Effector memory CD4-positive, alpha-beta T cell (primary cell): ENCODE results near the gene SRRM3.
"Not testable (repeated sequence)": the region's sequence is repeated elsewhere in the genome, so short reads cannot be mapped to it uniquely, and the experiment has no call there.

Experiments
- DNase-seq, 3 donors: peaks; one replicate each; pipeline ENCODE4 v3.0.0-alpha.2; 2020
- H3K27ac ChIP-seq: 2 replicates; pipeline ENCODE4 v1.7.0; 2013; ENCODE audit warnings: mild to moderate bottlenecking, low read length, moderate library complexity; ENCODE audit not compliant: insufficient read depth, poor library complexity, severe bottlenecking
- H3K27me3 ChIP-seq: replicated peaks from 2 replicates; pipeline ENCODE4 v1.7.0; 2013; ENCODE audit warnings: mild to moderate bottlenecking, low read length; ENCODE audit not compliant: insufficient read depth, control insufficient read depth, poor library complexity, severe bottlenecking
- H3K36me3 ChIP-seq: 2 replicates; pipeline ENCODE4 v1.7.0; 2013; ENCODE audit warnings: mild to moderate bottlenecking, low read length, moderate library complexity; ENCODE audit not compliant: control insufficient read depth, insufficient read depth
- H3K4me1 ChIP-seq: 2 replicates; pipeline ENCODE4 v1.7.0; 2013; ENCODE audit warnings: low read length, mild to moderate bottlenecking; ENCODE audit not compliant: control insufficient read depth, insufficient read depth, poor library complexity, severe bottlenecking
- H3K4me3 ChIP-seq: 2 replicates; pipeline ENCODE4 v1.7.0; 2013; ENCODE audit warnings: low read length, low read depth, mild to moderate bottlenecking; ENCODE audit not compliant: insufficient read depth, poor library complexity, severe bottlenecking
- H3K9me3 ChIP-seq: 2 replicates; pipeline ENCODE4 v1.7.0; 2013; ENCODE audit warnings: mild to moderate bottlenecking, low read length, moderate library complexity; ENCODE audit not compliant: control insufficient read depth

Gene SRRM3

GRCh38 chr7:76300166-76300731 is 98.6 kb downstream of the SRRM3 start:
- peaks cover 8% of the 10 kb centered on the region for H3K4me1 ChIP-seq
- DNase-seq = no peak
- H3K9me3 ChIP-seq = no peaks in the 10 kb centered on the region
- no peaks in the 10 kb centered on the region for H3K36me3 ChIP-seq
- H3K4me3 ChIP-seq = no peak overlapping the region
- no peaks in the 10 kb centered on the region for H3K27me3 ChIP-seq
- no peak overlapping the region for H3K27ac ChIP-seq

- Histone ChIP-seq H3K4me1 (peaks cover 8% of the 10 kb centered on the region), H3K9me3 (no peaks in the 10 kb centered on the region), H3K27ac (no peak overlapping the region), H3K27me3 (no peaks in the 10 kb centered on the region), H3K36me3 (no peaks in the 10 kb centered on the region), H3K4me3 (no peak overlapping the region)
- no peak for DNase-seq
Observed at GRCh38 chr7:76301000-76301399, 99.3 kb downstream of the SRRM3 start.

- Histone ChIP-seq H3K36me3 (no peaks in the 10 kb centered on the region), H3K4me3 (peak within 1 kb of the TSS; percentile 62), H3K4me1 (peaks cover 8% of the 10 kb centered on the region), H3K27me3 (no peaks in the 10 kb centered on the region), H3K9me3 (no peaks in the 10 kb centered on the region), H3K27ac (peak within 1 kb of the TSS; percentile 65)
- peak; percentile 47 to 67 (median 59) for DNase-seq
Observed at GRCh38 chr7:76302347-76303201, 100.9 kb downstream of the SRRM3 start, which contains the start of gene HSPB1. TSS of gene HSPB1 (plus strand) at chr7:76302673. CDS start at chr7:76302713, 40 bp downstream.

GRCh38 chr7:76303202-76304147 is 101.8 kb downstream of the SRRM3 start:
- peak; percentile 67 to 81 (median 73) for DNase-seq
- Histone ChIP-seq H3K36me3 (no peaks in the 10 kb centered on the region), H3K27ac (peak overlapping the region; percentile 65), H3K4me1 (peaks cover 8% of the 10 kb centered on the region), H3K9me3 (no peaks in the 10 kb centered on the region), H3K4me3 (peak overlapping the region; percentile 62), H3K27me3 (no peaks in the 10 kb centered on the region)

- no peaks in the 10 kb centered on the region for H3K36me3 ChIP-seq
- H3K27me3 ChIP-seq = no peaks in the 10 kb centered on the region
- peaks cover 8% of the 10 kb centered on the region for H3K4me1 ChIP-seq
- no peaks in the 10 kb centered on the region for H3K9me3 ChIP-seq
- no peak for DNase-seq
- no peak overlapping the region for H3K27ac ChIP-seq
- no peak overlapping the region for H3K4me3 ChIP-seq
Observed at GRCh38 chr7:76304888-76305375, 103.2 kb downstream of the SRRM3 start.

- DNase-seq, H3K9me3 ChIP-seq, H3K27me3 ChIP-seq, H3K4me3 ChIP-seq, H3K4me1 ChIP-seq, H3K27ac ChIP-seq, H3K36me3 ChIP-seq: not testable (repeated sequence)
Observed at GRCh38 chr7:76308874-76309273, 107.2 kb downstream of the SRRM3 start.

GRCh38 chr7:76309341-76310101 is 107.8 kb downstream of the SRRM3 start:
- not testable (repeated sequence) for H3K9me3 ChIP-seq

GRCh38 chr7:76310102-76310957 is 108.6 kb downstream of the SRRM3 start:
- H3K27ac ChIP-seq = no peak overlapping the region

More at GRCh38 chr7:76309341-76310101, 107.8 kb downstream of the SRRM3 start:
- H3K27ac ChIP-seq, H3K36me3 ChIP-seq, H3K27me3 ChIP-seq, DNase-seq, H3K4me3 ChIP-seq, H3K4me1 ChIP-seq: not testable (repeated sequence)

More at GRCh38 chr7:76310102-76310957, 108.6 kb downstream of the SRRM3 start:
- no peak for DNase-seq
- no peak overlapping the region for H3K4me3 ChIP-seq
- no peaks in the 10 kb centered on the region for H3K9me3 ChIP-seq
- H3K27me3 ChIP-seq = no peaks in the 10 kb centered on the region
- H3K36me3 ChIP-seq = no peaks in the 10 kb centered on the region
- peaks cover 5% of the 10 kb centered on the region for H3K4me1 ChIP-seq
